ENCODE results near the gene LRP5. TPM values are rescaled to one million over a fixed set of nuclear protein-coding genes. Genes with fewer than 3 reads are reported as not detected.
"Not testable (repeated sequence)": the region's sequence is repeated elsewhere in the genome, so short reads cannot be mapped to it uniquely, and the experiment has no call there.

LRP5 gene
- total RNA-seq, 1 donor from 2014 or later = 82.4 TPM

GRCh38 chr11:68442433-68442832 lies 130.0 kb downstream of the LRP5 start:
- no peak for DNase-seq (ENCODE audit: low spot score)

- no peak for DNase-seq (ENCODE audit: low spot score)
These were observed 132.2 kb downstream of the LRP5 start for GRCh38 chr11:68444566-68444965.

- no peak for DNase-seq (ENCODE audit: low spot score)
These were observed 133.2 kb downstream of the LRP5 start for GRCh38 chr11:68445531-68446035.

- DNase-seq (ENCODE audit: low spot score) = no peak
These were observed 133.8 kb downstream of the LRP5 start for GRCh38 chr11:68446046-68446725.

- peak; percentile 80 for DNase-seq (ENCODE audit: low spot score)
These were observed 134.8 kb downstream of the LRP5 start for GRCh38 chr11:68447015-68447801.

GRCh38 chr11:68447914-68448313 lies 135.5 kb downstream of the LRP5 start:
- DNase-seq (ENCODE audit: low spot score) = not testable (repeated sequence)

GRCh38 chr11:68448604-68449011 lies 136.2 kb downstream of the LRP5 start:
- no peak for DNase-seq (ENCODE audit: low spot score)

- no peak for DNase-seq (ENCODE audit: low spot score)
These were observed 137.6 kb downstream of the LRP5 start for GRCh38 chr11:68449951-68450350.

- no peak for DNase-seq (ENCODE audit: low spot score)
These were observed 138.3 kb downstream of the LRP5 start for GRCh38 chr11:68450711-68451110.

GRCh38 chr11:68454767-68455166 lies 142.4 kb downstream of the LRP5 start:
- DNase-seq (ENCODE audit: low spot score) = no peak

- no peak for DNase-seq (ENCODE audit: low spot score)
These were observed 143.1 kb downstream of the LRP5 start for GRCh38 chr11:68455485-68455884.

GRCh38 chr11:68457216-68457897 lies 145.0 kb downstream of the LRP5 start:
- DNase-seq (ENCODE audit: low spot score) = no peak

- DNase-seq (ENCODE audit: low spot score) = no peak
These were observed 145.5 kb downstream of the LRP5 start for GRCh38 chr11:68457898-68458249.

- not testable (repeated sequence) for DNase-seq (ENCODE audit: low spot score)
These were observed 145.9 kb downstream of the LRP5 start for GRCh38 chr11:68458340-68458739.

GRCh38 chr11:68459886-68460740 lies 147.7 kb downstream of the LRP5 start:
- DNase-seq (ENCODE audit: low spot score) = peak; percentile 97

GRCh38 chr11:68460741-68461574 lies 148.6 kb downstream of the LRP5 start, which contains the start of gene PPP6R3:
PPP6R3 (plus strand) TSS chr11:68460752; CDS start chr11:68537665, 76,913 bp downstream.
- no peak for DNase-seq (ENCODE audit: low spot score)

GRCh38 chr11:68461575-68461917 lies 149.2 kb downstream of the LRP5 start:
- no peak for DNase-seq (ENCODE audit: low spot score)

- no peak for DNase-seq (ENCODE audit: low spot score)
These were observed 151.3 kb downstream of the LRP5 start for GRCh38 chr11:68463714-68464113.

- DNase-seq (ENCODE audit: low spot score) = no peak
These were observed 154.9 kb downstream of the LRP5 start for GRCh38 chr11:68467201-68467834.

- no peak for DNase-seq (ENCODE audit: low spot score)
These were observed 155.9 kb downstream of the LRP5 start for GRCh38 chr11:68468217-68468828.
